ENCODE data around the gene NUPR1. TPM values are rescaled to one million over a fixed set of nuclear protein-coding genes. Genes with fewer than 3 reads are reported as not detected.

The NUPR1 gene
- total and polyA plus RNA-seq, 2 of the 13 experiments (the other 11 are each of a cell fraction or from before 2014, with no cell fraction given): 18.0 to 25.6 TPM

DNA sequence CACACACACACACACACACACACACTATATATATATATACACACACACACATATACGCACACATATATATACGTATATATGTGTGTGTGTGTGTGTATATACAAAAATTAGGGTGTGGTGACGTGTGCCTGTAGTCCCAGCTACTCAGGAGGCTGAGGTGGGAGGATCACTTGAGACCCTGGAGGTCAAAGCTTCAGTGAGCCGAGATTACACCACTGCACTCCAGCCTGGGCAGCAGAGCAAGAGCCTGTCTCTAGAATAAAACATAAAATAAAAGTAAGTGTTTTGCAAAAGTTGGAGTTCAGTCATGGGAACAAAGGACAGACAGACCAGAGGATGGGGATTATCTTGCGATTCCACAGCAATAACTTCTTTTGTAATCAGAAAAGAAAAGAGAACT lies 10.8 kb downstream of the NUPR1 start (continued):
- TF ChIP-seq, protein P1, sequence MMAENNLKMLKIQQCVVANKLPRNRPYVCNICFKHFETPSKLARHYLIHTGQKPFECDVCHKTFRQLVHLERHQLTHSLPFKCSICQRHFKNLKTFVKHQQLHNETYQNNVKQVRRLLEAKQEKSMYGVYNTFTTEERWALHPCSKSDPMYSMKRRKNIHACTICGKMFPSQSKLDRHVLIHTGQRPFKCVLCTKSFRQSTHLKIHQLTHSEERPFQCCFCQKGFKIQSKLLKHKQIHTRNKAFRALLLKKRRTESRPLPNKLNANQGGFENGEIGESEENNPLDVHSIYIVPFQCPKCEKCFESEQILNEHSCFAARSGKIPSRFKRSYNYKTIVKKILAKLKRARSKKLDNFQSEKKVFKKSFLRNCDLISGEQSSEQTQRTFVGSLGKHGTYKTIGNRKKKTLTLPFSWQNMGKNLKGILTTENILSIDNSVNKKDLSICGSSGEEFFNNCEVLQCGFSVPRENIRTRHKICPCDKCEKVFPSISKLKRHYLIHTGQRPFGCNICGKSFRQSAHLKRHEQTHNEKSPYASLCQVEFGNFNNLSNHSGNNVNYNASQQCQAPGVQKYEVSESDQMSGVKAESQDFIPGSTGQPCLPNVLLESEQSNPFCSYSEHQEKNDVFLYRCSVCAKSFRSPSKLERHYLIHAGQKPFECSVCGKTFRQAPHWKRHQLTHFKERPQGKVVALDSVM (CRISPR knock-in tag; IDR thresholded peaks at IDR 0.05): peak; percentile 97
- TF ChIP-seq ZNF564 (CRISPR knock-in tag; IDR thresholded peaks at IDR 0.05) (no peak), ZNF652 (CRISPR knock-in tag; IDR thresholded peaks at IDR 0.05; ENCODE audit: borderline replicate concordance, low read depth) (no peak), ZMYM3 (CRISPR knock-in tag; IDR thresholded peaks at IDR 0.05) (peak; percentile 26; the same call in 1 of the 2 replicates), POLR2A (IDR thresholded peaks at IDR 0.05; ENCODE audit: insufficient read depth in 1 of 2, low read depth in 2 of 2, low read length in 2 of 2) (no peak), MAFG (CRISPR knock-in tag; IDR thresholded peaks at IDR 0.05) (no peak), EED (CRISPR knock-in tag; IDR thresholded peaks at IDR 0.05) (no peak), HNRNPL (IDR thresholded peaks at IDR 0.05; ENCODE audit: low read depth, low read length) (no peak), CREM (IDR thresholded peaks at IDR 0.05) (no peak), CREM (CRISPR knock-in tag; IDR thresholded peaks at IDR 0.05) (no peak), NFE2L2 (IDR thresholded peaks at IDR 0.05; ENCODE audit: low read length) (no peak), JUNB (CRISPR knock-in tag; IDR thresholded peaks at IDR 0.05; ENCODE audit: borderline replicate concordance) (no peak), AKAP8 (CRISPR knock-in tag; IDR thresholded peaks at IDR 0.05) (no peak), ZNF232 (CRISPR knock-in tag; IDR thresholded peaks at IDR 0.05; ENCODE audit: borderline replicate concordance) (no peak)
- TF ChIP-seq, protein P2, sequence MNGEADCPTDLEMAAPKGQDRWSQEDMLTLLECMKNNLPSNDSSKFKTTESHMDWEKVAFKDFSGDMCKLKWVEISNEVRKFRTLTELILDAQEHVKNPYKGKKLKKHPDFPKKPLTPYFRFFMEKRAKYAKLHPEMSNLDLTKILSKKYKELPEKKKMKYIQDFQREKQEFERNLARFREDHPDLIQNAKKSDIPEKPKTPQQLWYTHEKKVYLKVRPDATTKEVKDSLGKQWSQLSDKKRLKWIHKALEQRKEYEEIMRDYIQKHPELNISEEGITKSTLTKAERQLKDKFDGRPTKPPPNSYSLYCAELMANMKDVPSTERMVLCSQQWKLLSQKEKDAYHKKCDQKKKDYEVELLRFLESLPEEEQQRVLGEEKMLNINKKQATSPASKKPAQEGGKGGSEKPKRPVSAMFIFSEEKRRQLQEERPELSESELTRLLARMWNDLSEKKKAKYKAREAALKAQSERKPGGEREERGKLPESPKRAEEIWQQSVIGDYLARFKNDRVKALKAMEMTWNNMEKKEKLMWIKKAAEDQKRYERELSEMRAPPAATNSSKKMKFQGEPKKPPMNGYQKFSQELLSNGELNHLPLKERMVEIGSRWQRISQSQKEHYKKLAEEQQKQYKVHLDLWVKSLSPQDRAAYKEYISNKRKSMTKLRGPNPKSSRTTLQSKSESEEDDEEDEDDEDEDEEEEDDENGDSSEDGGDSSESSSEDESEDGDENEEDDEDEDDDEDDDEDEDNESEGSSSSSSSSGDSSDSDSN (CRISPR knock-in tag; IDR thresholded peaks at IDR 0.05): peak; percentile 30; the same call in 1 of the 2 replicates
- TF ChIP-seq, protein P3, sequence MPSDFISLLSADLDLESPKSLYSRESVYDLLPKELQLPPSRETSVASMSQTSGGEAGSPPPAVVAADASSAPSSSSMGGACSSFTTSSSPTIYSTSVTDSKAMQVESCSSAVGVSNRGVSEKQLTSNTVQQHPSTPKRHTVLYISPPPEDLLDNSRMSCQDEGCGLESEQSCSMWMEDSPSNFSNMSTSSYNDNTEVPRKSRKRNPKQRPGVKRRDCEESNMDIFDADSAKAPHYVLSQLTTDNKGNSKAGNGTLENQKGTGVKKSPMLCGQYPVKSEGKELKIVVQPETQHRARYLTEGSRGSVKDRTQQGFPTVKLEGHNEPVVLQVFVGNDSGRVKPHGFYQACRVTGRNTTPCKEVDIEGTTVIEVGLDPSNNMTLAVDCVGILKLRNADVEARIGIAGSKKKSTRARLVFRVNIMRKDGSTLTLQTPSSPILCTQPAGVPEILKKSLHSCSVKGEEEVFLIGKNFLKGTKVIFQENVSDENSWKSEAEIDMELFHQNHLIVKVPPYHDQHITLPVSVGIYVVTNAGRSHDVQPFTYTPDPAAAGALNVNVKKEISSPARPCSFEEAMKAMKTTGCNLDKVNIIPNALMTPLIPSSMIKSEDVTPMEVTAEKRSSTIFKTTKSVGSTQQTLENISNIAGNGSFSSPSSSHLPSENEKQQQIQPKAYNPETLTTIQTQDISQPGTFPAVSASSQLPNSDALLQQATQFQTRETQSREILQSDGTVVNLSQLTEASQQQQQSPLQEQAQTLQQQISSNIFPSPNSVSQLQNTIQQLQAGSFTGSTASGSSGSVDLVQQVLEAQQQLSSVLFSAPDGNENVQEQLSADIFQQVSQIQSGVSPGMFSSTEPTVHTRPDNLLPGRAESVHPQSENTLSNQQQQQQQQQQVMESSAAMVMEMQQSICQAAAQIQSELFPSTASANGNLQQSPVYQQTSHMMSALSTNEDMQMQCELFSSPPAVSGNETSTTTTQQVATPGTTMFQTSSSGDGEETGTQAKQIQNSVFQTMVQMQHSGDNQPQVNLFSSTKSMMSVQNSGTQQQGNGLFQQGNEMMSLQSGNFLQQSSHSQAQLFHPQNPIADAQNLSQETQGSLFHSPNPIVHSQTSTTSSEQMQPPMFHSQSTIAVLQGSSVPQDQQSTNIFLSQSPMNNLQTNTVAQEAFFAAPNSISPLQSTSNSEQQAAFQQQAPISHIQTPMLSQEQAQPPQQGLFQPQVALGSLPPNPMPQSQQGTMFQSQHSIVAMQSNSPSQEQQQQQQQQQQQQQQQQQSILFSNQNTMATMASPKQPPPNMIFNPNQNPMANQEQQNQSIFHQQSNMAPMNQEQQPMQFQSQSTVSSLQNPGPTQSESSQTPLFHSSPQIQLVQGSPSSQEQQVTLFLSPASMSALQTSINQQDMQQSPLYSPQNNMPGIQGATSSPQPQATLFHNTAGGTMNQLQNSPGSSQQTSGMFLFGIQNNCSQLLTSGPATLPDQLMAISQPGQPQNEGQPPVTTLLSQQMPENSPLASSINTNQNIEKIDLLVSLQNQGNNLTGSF (CRISPR knock-in tag; IDR thresholded peaks at IDR 0.05): no peak
- TF ChIP-seq, protein P4, sequence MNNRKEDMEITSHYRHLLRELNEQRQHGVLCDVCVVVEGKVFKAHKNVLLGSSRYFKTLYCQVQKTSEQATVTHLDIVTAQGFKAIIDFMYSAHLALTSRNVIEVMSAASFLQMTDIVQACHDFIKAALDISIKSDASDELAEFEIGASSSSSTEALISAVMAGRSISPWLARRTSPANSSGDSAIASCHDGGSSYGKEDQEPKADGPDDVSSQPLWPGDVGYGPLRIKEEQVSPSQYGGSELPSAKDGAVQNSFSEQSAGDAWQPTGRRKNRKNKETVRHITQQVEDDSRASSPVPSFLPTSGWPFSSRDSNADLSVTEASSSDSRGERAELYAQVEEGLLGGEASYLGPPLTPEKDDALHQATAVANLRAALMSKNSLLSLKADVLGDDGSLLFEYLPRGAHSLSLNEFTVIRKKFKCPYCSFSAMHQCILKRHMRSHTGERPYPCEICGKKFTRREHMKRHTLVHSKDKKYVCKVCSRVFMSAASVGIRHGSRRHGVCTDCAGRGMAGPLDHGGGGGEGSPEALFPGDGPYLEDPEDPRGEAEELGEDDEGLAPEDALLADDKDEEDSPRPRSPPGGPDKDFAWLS (CRISPR knock-in tag; IDR thresholded peaks at IDR 0.05; ENCODE audit: borderline replicate concordance): no peak
- TF ChIP-seq, protein P5, sequence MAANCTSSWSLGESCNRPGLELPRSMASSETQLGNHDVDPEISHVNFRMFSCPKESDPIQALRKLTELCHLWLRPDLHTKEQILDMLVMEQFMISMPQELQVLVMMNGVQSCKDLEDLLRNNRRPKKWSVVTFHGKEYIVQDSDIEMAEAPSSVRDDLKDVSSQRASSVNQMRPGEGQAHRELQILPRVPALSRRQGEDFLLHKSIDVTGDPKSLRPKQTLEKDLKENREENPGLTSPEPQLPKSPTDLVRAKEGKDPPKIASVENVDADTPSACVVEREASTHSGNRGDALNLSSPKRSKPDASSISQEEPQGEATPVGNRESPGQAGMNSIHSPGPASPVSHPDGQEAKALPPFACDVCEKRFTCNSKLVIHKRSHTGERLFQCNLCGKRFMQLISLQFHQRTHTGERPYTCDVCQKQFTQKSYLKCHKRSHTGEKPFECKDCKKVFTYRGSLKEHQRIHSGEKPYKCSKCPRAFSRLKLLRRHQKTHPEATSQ (CRISPR knock-in tag; IDR thresholded peaks at IDR 0.05; ENCODE audit: borderline replicate concordance): no peak
